K562 (cell line): ENCODE data around the gene CIART. TPM values are rescaled to one million over a fixed set of nuclear protein-coding genes. Genes with fewer than 3 reads are reported as not detected.

Experiments
- ATAC-seq: fragments of 200-7000 bp; cut with Tn5 transposase; 3 replicates; pipeline ENCODE4 v1.9.1; 2020; ENCODE audit warnings: moderate library complexity
- BruUV-seq: library from RNA; stranded (reverse); fragments of 400-500 nt; replicated peaks from 2 replicates; lab custom pipeline; 2021; lab: Mats Ljungman, UMichigan
- CTCF ChIA-PET: fragments of 300-600 bp; formaldehyde crosslinking; extraction: SDS; loops from one replicate; lab custom pipeline; 2021; ENCODE audit warnings: low intra/inter-chr PET ratio; lab: Yijun Ruan, JAX
- POLR2A ChIA-PET: fragments of 300-600, 350-650 bp; sonication (Branson Sonifier 250); formaldehyde crosslinking; extraction: SDS; loops from one replicate; lab custom pipeline; 2021; ENCODE audit warnings: antibody characterized with exemption, inconsistent platforms; lab: Yijun Ruan, JAX
- DNase-seq, 4 experiments: peaks; one replicate each; pipeline versions ENCODE4 v3.0.0 to v3.0.0-alpha.2; 2011 to 2018; ENCODE audit warnings: low spot score in 3 of 4, mixed read lengths in 3 of 4; ENCODE audit errors: extremely low read depth in 1 of 4
- FAIRE-seq: peaks from 2 replicates; lab custom pipeline; 2011; peaks lifted over from hg19 to GRCh38; lab: Jason Lieb, UNC
- H2AFZ ChIP-seq: 2 replicates; pipeline ENCODE4 v1.6.0; 2011; ENCODE audit warnings: low read depth, low read length, control low read depth, inconsistent platforms
- H3K27ac ChIP-seq: fragments of 200-600 bp; 3 replicates; pipeline ENCODE4 v1.8.0; 2011; ENCODE audit warnings: low read depth, mild to moderate bottlenecking, control low read depth, inconsistent platforms, low read length, moderate library complexity, mixed read lengths; ENCODE audit errors: extremely low read depth
- H3K27me3 ChIP-seq, 2 experiments: fragments of 300-600 bp in 1 of 2; 2 replicates in 1 of 2; 3 replicates in 1 of 2; pipeline versions ENCODE4 v1.6.0 to v1.8.0; 2011; ENCODE audit warnings: inconsistent platforms in 2 of 2, low read length in 2 of 2, mild to moderate bottlenecking in 1 of 2, mixed read lengths in 1 of 2, moderate library complexity in 1 of 2; ENCODE audit not compliant: control insufficient read depth in 2 of 2, insufficient read depth in 2 of 2
- H3K36me3 ChIP-seq: fragments of 300-600 bp; 3 replicates; pipeline ENCODE4 v1.8.0; 2011; ENCODE audit warnings: mild to moderate bottlenecking, low read length, inconsistent platforms; ENCODE audit not compliant: control insufficient read depth, insufficient read depth
- H3K4me1 ChIP-seq, 2 experiments: fragments of 200-600 bp in 1 of 2; replicated peaks in 1 of 2; 2 replicates in 1 of 2; 3 replicates in 1 of 2; pipeline versions ENCODE4 v1.5.1 to v1.8.0; 2011; ENCODE audit warnings: inconsistent platforms in 2 of 2, low read length in 2 of 2, mild to moderate bottlenecking in 1 of 2, mixed read lengths in 1 of 2, moderate library complexity in 1 of 2; ENCODE audit not compliant: control insufficient read depth in 2 of 2, insufficient read depth in 2 of 2
- H3K4me2 ChIP-seq: 2 replicates; pipeline ENCODE4 v1.6.1; 2011; ENCODE audit warnings: low read length, control low read depth, inconsistent platforms, mixed read lengths; ENCODE audit not compliant: insufficient read depth
- H3K4me3 ChIP-seq: fragments of 200-600 bp; sonication (generic), shearing (Covaris generic); 2 replicates; pipeline ENCODE4 v1.5.1; 2016; ENCODE audit warnings: control low read depth, inconsistent platforms
- H3K79me2 ChIP-seq: fragments of 200-600 bp; 3 replicates; pipeline ENCODE4 v1.8.0; 2011; ENCODE audit warnings: low read length, inconsistent platforms; ENCODE audit not compliant: control insufficient read depth, insufficient read depth
- H3K9ac ChIP-seq, 2 experiments: 2 replicates each; pipeline versions ENCODE4 v1.6.0 to v1.6.1; 2011; ENCODE audit warnings: low read depth in 2 of 2, low read length in 2 of 2, control low read depth in 1 of 2, inconsistent platforms in 1 of 2, mild to moderate bottlenecking in 1 of 2, mixed read lengths in 1 of 2; ENCODE audit not compliant: insufficient read depth in 1 of 2
- H3K9me1 ChIP-seq: one replicate; pipeline ENCODE4 v1.6.0; 2011; ENCODE audit warnings: inconsistent platforms, mild to moderate bottlenecking, low read length, moderate library complexity; ENCODE audit not compliant: control insufficient read depth, insufficient read depth
- H3K9me3 ChIP-seq: replicated peaks from 2 replicates; pipeline ENCODE4 v1.5.1; 2011; ENCODE audit warnings: low read depth, low read length, inconsistent platforms; ENCODE audit not compliant: control insufficient read depth, insufficient read depth
- H4K20me1 ChIP-seq: replicated peaks from 2 replicates; pipeline ENCODE4 v1.6.1; 2011; ENCODE audit warnings: low read length, inconsistent platforms, mixed read lengths; ENCODE audit not compliant: control insufficient read depth, insufficient read depth
- MGA ChIP-seq: fragments of 450-650 bp; IDR thresholded peaks from 2 replicates; pipeline ENCODE4 v1.6.1; 2016; ENCODE audit warnings: mild to moderate bottlenecking, moderate library complexity
- THRB ChIP-seq: fragments of 450-650 bp; formaldehyde crosslinking; conservative IDR thresholded peaks from 2 replicates; pipeline ENCODE4 v1.4.0; 2022; ENCODE audit warnings: mild to moderate bottlenecking, missing genetic modification characterization
- ZNF592 ChIP-seq: fragments of 450-650 bp; IDR thresholded peaks from 2 replicates; pipeline ENCODE4 v1.6.1; 2017; ENCODE audit warnings: antibody characterized with exemption, mild to moderate bottlenecking
- WGBS: fragments of 100-300 bp; shearing (Covaris generic); methylation state at CpG from one replicate; pipeline ENCODE4 v1.1.6; 2016; ENCODE audit warnings: low coverage, mixed read lengths; ENCODE audit not compliant: insufficient coverage; ENCODE audit errors: missing lambda C conversion rate; 5-methylcytosine and 5-hydroxymethylcytosine counted together
- in situ Hi-C: fragments of 300-500 bp; cut with MboI; formaldehyde crosslinking; loops from 4 replicates; pipeline ENCODE4 v1.15.0; 2018; ENCODE audit warnings: inconsistent platforms, mixed read lengths
- intact Hi-C: fragments of 100-400 bp; cut with micrococcal nuclease; formaldehyde crosslinking; loops from 2 replicates; pipeline ENCODE4 v1.14.2; 2022
- polyA plus RNA-seq, 8 experiments: library from polyadenylated mRNA; depleted of rRNA in 4 of 8; stranded (reverse) in 5 of 8; unstranded in 3 of 8; fragments of >200 nt; fragmentation: Nextera tagmentation in 2 of 8; fragmentation: Illumina TruSeq in 1 of 8; extraction: Ambion mirVana in 2 of 8; extraction: Trizol in 1 of 8; gene quantifications; 2 replicates each; pipeline versions ENCODE4 v1.2.1 to v1.2.3, GENCODE V29; 2011 to 2014; ENCODE audit warnings: inconsistent platforms in 1 of 8, missing spikeins in 1 of 8
- total RNA-seq, 7 experiments: library from RNA; depleted of rRNA in 6 of 7; stranded (reverse); fragments of >200 nt in 6 of 7; fragmentation: Illumina TruSeq in 2 of 7; extraction: Trizol in 2 of 7; gene quantifications; 2 replicates each; pipeline versions ENCODE4 v1.2.1 to v1.2.3, GENCODE V29; 2011 to 2021; ENCODE audit warnings: low replicate concordance in 1 of 7

The CIART gene
- total and polyA plus RNA-seq, 9 of the 15 experiments (the other 6 are each of a cell fraction or from before 2014, with no cell fraction given): 0.07 to 0.35 (median 0.19) TPM; not detected in 2

- peaks cover 33% of the 10 kb centered on the region for H3K36me3 ChIP-seq
- no peaks in the 10 kb centered on the region for H3K9me1 ChIP-seq
- CTCF ChIA-PET: no interaction called here
- FAIRE-seq (no peak), ATAC-seq (peak; percentile 65), DNase-seq (peak; percentile 50 to 61 (median 56))
- H3K9me3 ChIP-seq: no peaks in the 10 kb centered on the region
- H2AFZ ChIP-seq: peak overlapping the region; percentile 94
- peak overlapping the region; percentile 92 for H3K4me3 ChIP-seq
- WGBS: 0% methylated on average over 21 of the region's 21 CpGs
- in situ Hi-C loops: no loop called here
- peaks cover 13 to 26% of the 10 kb centered on the region in 2 experiments for H3K4me1 ChIP-seq
- H3K27me3 ChIP-seq: no peaks in the 10 kb centered on the region
- BruUV-seq: no TSS peak
- H3K4me2 ChIP-seq: peak overlapping the region; percentile 97
- intact Hi-C loops: loop anchor here (5.0 kb wide), 1 partner anchor 94 kb away; the partner anchor contains the start of gene RPRD2
- peaks cover 21% of the 10 kb centered on the region for H3K79me2 ChIP-seq
- H4K20me1 ChIP-seq: no peaks in the 10 kb centered on the region
- POLR2A ChIA-PET: interaction anchor here (1.0 kb wide), 3 partner anchors 12 to 37 kb away, joined by 3 to 4 read pairs (median 4); no protein-coding TSS in a partner anchor
- H3K27ac ChIP-seq: peak overlapping the region; percentile 86
- H3K9ac ChIP-seq: peak overlapping the region; percentile 80 to 96
- TF ChIP-seq THRB (CRISPR knock-in tag) (no peak), MGA (peak; percentile 78), ZNF592 (0 out of 2 replicates have a peak, but pooled peaks have one; percentile 28)
Observed at GRCh38 chr1:150268340-150268704, 14.0 kb upstream of the CIART start.
